Keratinocyte (primary cell): ENCODE measurements around the gene TUBGCP3. TPM values are rescaled to one million over a fixed set of nuclear protein-coding genes. Genes with fewer than 3 reads are reported as not detected.

Experiments used
- DNase-seq: peaks from one replicate; pipeline ENCODE4 v3.0.0-alpha.2; 2011; ENCODE audit warnings: low read depth, missing footprints, low spot score
- FAIRE-seq: peaks from 2 replicates; lab custom pipeline; 2011; peaks lifted over from hg19 to GRCh38; lab: Jason Lieb, UNC
- H2AFZ ChIP-seq: 2 replicates; pipeline ENCODE4 v1.6.0; 2012; ENCODE audit warnings: low read length, control low read depth, inconsistent platforms; ENCODE audit not compliant: control insufficient read depth
- H3K27ac ChIP-seq: 2 replicates; pipeline ENCODE4 v1.5.1; 2011; ENCODE audit warnings: low read length; ENCODE audit not compliant: control insufficient read depth, insufficient read depth
- H3K27me3 ChIP-seq: 3 replicates; pipeline ENCODE4 v1.6.0; 2011; ENCODE audit warnings: low read length; ENCODE audit not compliant: control insufficient read depth, insufficient read depth; ENCODE audit errors: extremely low read depth
- H3K36me3 ChIP-seq, 2 experiments: 2 replicates in 1 of 2; 3 replicates in 1 of 2; pipeline ENCODE4 v1.5.1; 2011; ENCODE audit warnings: low read length in 2 of 2, mild to moderate bottlenecking in 1 of 2; ENCODE audit not compliant: control insufficient read depth in 2 of 2, insufficient read depth in 2 of 2; ENCODE audit errors: extremely low read depth in 1 of 2
- H3K4me1 ChIP-seq: 3 replicates; pipeline ENCODE4 v1.5.1; 2011; ENCODE audit warnings: low read length; ENCODE audit not compliant: control insufficient read depth, insufficient read depth; ENCODE audit errors: extremely low read depth
- H3K4me2 ChIP-seq: 3 replicates; pipeline ENCODE4 v1.6.0; 2011; ENCODE audit warnings: low read depth, low read length; ENCODE audit not compliant: control insufficient read depth, insufficient read depth; ENCODE audit errors: extremely low read depth
- H3K4me3 ChIP-seq, 3 experiments: fragments of 200-600 bp in 1 of 3; sonication (generic) in 1 of 3; 2 replicates in 2 of 3; 3 replicates in 1 of 3; pipeline ENCODE4 v1.5.1; 2011 to 2016; ENCODE audit warnings: low read length in 3 of 3, mild to moderate bottlenecking in 3 of 3, control low read depth in 2 of 3, inconsistent platforms in 1 of 3, low read depth in 1 of 3, mixed read lengths in 1 of 3, mixed run types in 1 of 3, moderate library complexity in 1 of 3; ENCODE audit not compliant: control insufficient read depth in 2 of 3, insufficient read depth in 2 of 3; ENCODE audit errors: extremely low read depth in 1 of 3
- H3K79me2 ChIP-seq: 2 replicates; pipeline ENCODE4 v1.6.0; 2012; ENCODE audit warnings: low read length; ENCODE audit not compliant: control insufficient read depth, insufficient read depth
- H3K9ac ChIP-seq: 3 replicates; pipeline ENCODE4 v1.6.0; 2011; ENCODE audit warnings: low read length; ENCODE audit not compliant: control insufficient read depth, insufficient read depth; ENCODE audit errors: extremely low read depth
- H3K9me1 ChIP-seq: 3 replicates; pipeline ENCODE4 v1.6.0; 2011; ENCODE audit warnings: low read length; ENCODE audit not compliant: control insufficient read depth, insufficient read depth; ENCODE audit errors: extremely low read depth
- H3K9me3 ChIP-seq: 2 replicates; pipeline ENCODE4 v1.5.1; 2012; ENCODE audit warnings: low read depth, low read length; ENCODE audit not compliant: control insufficient read depth
- H4K20me1 ChIP-seq: 3 replicates; pipeline ENCODE4 v1.6.0; 2011; ENCODE audit warnings: low read length; ENCODE audit not compliant: control insufficient read depth, insufficient read depth; ENCODE audit errors: extremely low read depth
- CTCF ChIP-seq, 3 experiments: IDR thresholded peaks in 1 of 3; conservative IDR thresholded peaks in 1 of 3; optimal IDR thresholded peaks in 1 of 3; 2 replicates in 2 of 3; 3 replicates in 1 of 3; pipeline versions ENCODE3 to v1.5.1; 2011; ENCODE audit warnings: low read length in 3 of 3, mild to moderate bottlenecking in 3 of 3, moderate library complexity in 2 of 3, control low read depth in 1 of 3, inconsistent platforms in 1 of 3; ENCODE audit not compliant: insufficient read depth in 2 of 3; ENCODE audit errors: extremely low read depth in 1 of 3
- EZH2 ChIP-seq: IDR thresholded peaks from one replicate; pipeline ENCODE4 v1.6.1; 2012; ENCODE audit warnings: inconsistent platforms, mild to moderate bottlenecking, low read length, moderate library complexity
- dilution Hi-C: fragments of 300-500 bp; cut with MboI; formaldehyde crosslinking; loops from one replicate; pipeline ENCODE4 v1.7.0; 2020; ENCODE audit warnings: low sequenced_read_pairs; ENCODE audit not compliant: extremely low pct_ligation_motif_present
- polyA plus RNA-seq, 5 experiments: library from polyadenylated mRNA; depleted of rRNA in 3 of 5; stranded (reverse) in 3 of 5; stranded (forward) in 1 of 5; unstranded in 1 of 5; fragments of >200 nt; gene quantifications; 1 replicate in 1 of 5; 2 replicates in 3 of 5; 3 replicates in 1 of 5; pipeline versions ENCODE4 v1.2.1 to v1.2.3, GENCODE V29; 2011 to 2012; ENCODE audit warnings: missing spikeins in 2 of 5, low read depth in 1 of 5, low replicate concordance in 1 of 5

Gene TUBGCP3
- polyA plus RNA-seq, 1 donor (not counting 4 experiments of a cell fraction or from before 2014, with no cell fraction given): 14.0 TPM

GRCh38 chr13:112464720-112465119 lies 123.2 kb downstream of the TUBGCP3 start:
- no peaks in the 10 kb centered on the region for H3K9me3 ChIP-seq
- H3K4me3 ChIP-seq: no peak overlapping the region
- TF ChIP-seq EZH2 (no peak), CTCF (optimal IDR thresholded peaks at IDR 0.05 in 1 of 3, IDR thresholded peaks at IDR 0.05 in 1 of 3, conservative IDR thresholded peaks at IDR 0.05 in 1 of 3; ENCODE audit: extremely low read depth in 1 of 3, insufficient read depth in 2 of 3, low read length in 3 of 3) (no peak)
- H2AFZ ChIP-seq: no peak overlapping the region
- H3K79me2 ChIP-seq: no peaks in the 10 kb centered on the region
- no peaks in the 10 kb centered on the region for H4K20me1 ChIP-seq
- no peak for DNase-seq
- no peak overlapping the region for H3K27ac ChIP-seq
- H3K9ac ChIP-seq: no peak overlapping the region
- no peaks in the 10 kb centered on the region for H3K36me3 ChIP-seq
- no peaks in the 10 kb centered on the region for H3K4me1 ChIP-seq
- FAIRE-seq: no peak
- H3K9me1 ChIP-seq: no peaks in the 10 kb centered on the region
- no peaks in the 10 kb centered on the region for H3K27me3 ChIP-seq
- H3K4me2 ChIP-seq: no peak overlapping the region
- dilution Hi-C loops: no loop called here

GRCh38 chr13:112462408-112462807 lies 125.5 kb downstream of the TUBGCP3 start:
- Histone ChIP-seq H3K79me2 (no peaks in the 10 kb centered on the region), H3K4me1 (no peaks in the 10 kb centered on the region), H3K9me1 (no peaks in the 10 kb centered on the region), H3K9ac (no peak overlapping the region), H3K4me3 (no peak overlapping the region), H2AFZ (no peak overlapping the region), H3K27ac (no peak overlapping the region), H3K27me3 (no peaks in the 10 kb centered on the region), H3K9me3 (no peaks in the 10 kb centered on the region), H4K20me1 (no peaks in the 10 kb centered on the region), H3K36me3 (no peaks in the 10 kb centered on the region), H3K4me2 (no peak overlapping the region)
- no peak for FAIRE-seq
- dilution Hi-C loops: no loop called here
- TF ChIP-seq CTCF (optimal IDR thresholded peaks at IDR 0.05 in 1 of 3, IDR thresholded peaks at IDR 0.05 in 1 of 3, conservative IDR thresholded peaks at IDR 0.05 in 1 of 3; ENCODE audit: extremely low read depth in 1 of 3, insufficient read depth in 2 of 3, low read length in 3 of 3) (no peak), EZH2 (no peak)
- DNase-seq: no peak
